NCI-H345 (cell line): ENCODE results near the gene TMEM222.

Source experiments
- DNase-seq: peaks from one replicate; lab custom pipeline; 2025; lab: John Stamatoyannopoulos, UW

The TMEM222 gene

GRCh38 chr1:27306892-27307761, 14.8 kb upstream of the TMEM222 start:
- peak; percentile 91 for DNase-seq

- peak; percentile 45 for DNase-seq
These were observed 13.9 kb upstream of the TMEM222 start for GRCh38 chr1:27307874-27308598.

- no peak for DNase-seq
These were observed 7.8 kb upstream of the TMEM222 start for GRCh38 chr1:27314169-27314568.

- DNase-seq: no peak
These were observed 7.2 kb upstream of the TMEM222 start for GRCh38 chr1:27314737-27315136.

- DNase-seq: no peak
These were observed 5.1 kb upstream of the TMEM222 start for GRCh38 chr1:27316860-27317259.

GRCh38 chr1:27318136-27318535, 3.8 kb upstream of the TMEM222 start:
- no peak for DNase-seq

GRCh38 chr1:27318596-27318995, 3.4 kb upstream of the TMEM222 start:
- DNase-seq: no peak

GRCh38 chr1:27322569-27323240, 742 bp downstream of the TMEM222 start:
- no peak for DNase-seq

GRCh38 chr1:27325286-27325685, 3.3 kb downstream of the TMEM222 start:
- DNase-seq: no peak

- DNase-seq: no peak
These were observed 6.0 kb downstream of the TMEM222 start for GRCh38 chr1:27327964-27328363.

- DNase-seq: no peak
These were observed 8.8 kb downstream of the TMEM222 start for GRCh38 chr1:27330786-27331185.

GRCh38 chr1:27331426-27331825, 9.5 kb downstream of the TMEM222 start:
- DNase-seq: no peak

GRCh38 chr1:27331922-27332321, 10.0 kb downstream of the TMEM222 start:
- no peak for DNase-seq

GRCh38 chr1:27332536-27333281, 10.7 kb downstream of the TMEM222 start:
- DNase-seq: peak; percentile 17

GRCh38 chr1:27333717-27334279, 11.8 kb downstream of the TMEM222 start:
- no peak for DNase-seq

GRCh38 chr1:27335506-27336422, 13.8 kb downstream of the TMEM222 start:
- DNase-seq: no peak

- no peak for DNase-seq
These were observed 14.8 kb downstream of the TMEM222 start for GRCh38 chr1:27336756-27337155.

GRCh38 chr1:27338751-27339150, 16.8 kb downstream of the TMEM222 start:
- DNase-seq: no peak

GRCh38 chr1:27339213-27339612, 17.2 kb downstream of the TMEM222 start:
- DNase-seq: no peak

GRCh38 chr1:27341525-27342252, 19.7 kb downstream of the TMEM222 start, which contains the start of gene SYTL1:
Gene SYTL1 (plus strand): TSS chr1:27342022. CDS start chr1:27345335, 3,313 bp downstream.
- peak; percentile 78 for DNase-seq
